Fibroblast of lung (primary cell): ENCODE measurements around the gene TBC1D10B. TPM values are rescaled to one million over a fixed set of nuclear protein-coding genes. Genes with fewer than 3 reads are reported as not detected.

Experiments
- DNase-seq, 2 donors: peaks; one replicate each; pipeline versions ENCODE4 v3.0.0 to v3.0.0-alpha.2; 2010; ENCODE audit warnings: low read depth in 2 of 2
- H2AFZ ChIP-seq: 2 replicates; pipeline ENCODE4 v1.5.1; 2012; ENCODE audit warnings: low read length, control low read depth, inconsistent platforms
- H3K27ac ChIP-seq: 2 replicates; pipeline ENCODE4 v1.5.1; 2011; ENCODE audit warnings: low read length, control low read depth; ENCODE audit not compliant: insufficient read depth
- H3K27me3 ChIP-seq: 2 replicates; pipeline ENCODE4 v1.5.1; 2011; ENCODE audit warnings: mild to moderate bottlenecking, low read length; ENCODE audit not compliant: control insufficient read depth, insufficient read depth
- H3K36me3 ChIP-seq: 2 replicates; pipeline ENCODE4 v1.5.1; 2011; ENCODE audit warnings: low read length; ENCODE audit not compliant: control insufficient read depth, insufficient read depth
- H3K4me1 ChIP-seq: 2 replicates; pipeline ENCODE4 v1.5.1; 2011; ENCODE audit warnings: low read length; ENCODE audit not compliant: control insufficient read depth, insufficient read depth; ENCODE audit errors: extremely low read depth
- H3K4me2 ChIP-seq: 2 replicates; pipeline ENCODE4 v1.5.1; 2011; ENCODE audit warnings: low read length, control low read depth; ENCODE audit not compliant: insufficient read depth; ENCODE audit errors: extremely low read depth
- H3K4me3 ChIP-seq, 4 experiments: fragments of 200-600 bp in 1 of 4; sonication (generic) in 1 of 4; replicated peaks in 1 of 4; 2 replicates each; pipeline ENCODE4 v1.5.1; 2011 to 2016; ENCODE audit warnings: low read length in 4 of 4, low read depth in 3 of 4, mild to moderate bottlenecking in 3 of 4, control low read depth in 2 of 4, inconsistent platforms in 1 of 4, mixed read lengths in 1 of 4; ENCODE audit not compliant: insufficient read depth in 1 of 4; ENCODE audit errors: control extremely low read depth in 1 of 4
- H3K79me2 ChIP-seq: 2 replicates; pipeline ENCODE4 v1.5.1; 2012; ENCODE audit warnings: mild to moderate bottlenecking, low read length, inconsistent platforms; ENCODE audit not compliant: control insufficient read depth, insufficient read depth
- H3K9ac ChIP-seq: 2 replicates; pipeline ENCODE4 v1.5.1; 2011; ENCODE audit warnings: mild to moderate bottlenecking, low read length, control low read depth; ENCODE audit not compliant: insufficient read depth
- H3K9me3 ChIP-seq: 2 replicates; pipeline ENCODE4 v1.5.1; 2012; ENCODE audit warnings: low read depth, low read length; ENCODE audit not compliant: control insufficient read depth, insufficient read depth
- H4K20me1 ChIP-seq: 2 replicates; pipeline ENCODE4 v1.5.1; 2011; ENCODE audit warnings: low read length; ENCODE audit not compliant: control insufficient read depth, insufficient read depth; ENCODE audit errors: extremely low read depth
- EZH2 ChIP-seq: IDR thresholded peaks from 2 replicates; pipeline ENCODE4 v1.5.1; 2012; ENCODE audit warnings: low read length, control low read depth, mild to moderate bottlenecking; ENCODE audit errors: missing control alignments
- polyA plus RNA-seq, 2 donors: library from polyadenylated mRNA; depleted of rRNA in 1 of 2; stranded (reverse) in 1 of 2; unstranded in 1 of 2; fragments of >200 nt; gene quantifications; 2 replicates each; pipeline ENCODE4 v1.2.1, GENCODE V29; 2011 to 2012; ENCODE audit warnings: missing spikeins in 1 of 2
- total RNA-seq: library from RNA; depleted of rRNA; stranded (reverse); fragments of >200 nt; gene quantifications from 2 replicates; pipeline ENCODE4 v1.2.1, GENCODE V29; 2014
- TF ChIP-seq, protein P1 (sequence below), 2 donors: IDR thresholded peaks in 1 of 2; conservative IDR thresholded peaks in 1 of 2; 1 replicate in 1 of 2; 2 replicates in 1 of 2; pipeline ENCODE4 v1.5.1; 2011 to 2012; ENCODE audit warnings: low read length in 2 of 2, control low read depth in 1 of 2, inconsistent platforms in 1 of 2, low read depth in 1 of 2, mild to moderate bottlenecking in 1 of 2

TBC1D10B gene
- total and polyA plus RNA-seq, 2 donors (not counting 1 experiment from before 2014, with no cell fraction given): 14.8 to 29.6 TPM

DNA sequence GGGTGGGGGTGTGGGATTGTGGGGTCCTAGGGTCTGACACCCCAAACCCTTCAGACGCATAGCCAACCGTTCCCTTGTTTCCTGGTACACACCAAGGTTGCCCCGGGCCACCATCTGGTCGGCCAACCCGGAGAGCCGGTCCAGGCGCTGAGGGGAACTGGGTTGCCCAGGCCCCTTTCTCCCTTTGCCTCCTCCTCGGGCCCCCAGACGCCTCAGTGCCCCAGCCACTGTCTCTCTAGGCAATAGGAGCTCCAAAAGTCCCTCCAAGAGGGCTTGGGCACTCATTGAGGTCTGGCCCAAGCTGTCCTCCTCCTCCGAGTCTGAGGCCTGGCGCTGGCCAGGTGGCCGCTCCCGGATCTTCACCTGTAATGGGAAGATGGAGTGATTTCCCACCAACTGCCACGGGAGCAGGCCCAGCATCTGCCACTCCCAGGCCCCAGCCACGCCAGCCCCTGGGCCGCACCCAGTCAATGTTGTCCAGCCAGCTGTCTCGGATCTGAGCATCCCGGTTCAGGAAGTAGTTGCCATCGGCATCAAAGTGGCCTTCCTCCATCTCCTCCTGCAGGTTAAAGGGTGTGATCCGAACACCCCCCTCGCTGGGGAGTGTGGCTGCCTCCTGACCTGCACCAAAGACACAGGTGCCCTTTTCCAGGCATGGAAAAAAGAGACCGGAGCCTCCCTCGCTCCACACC is 16.7 kb downstream of the TBC1D10B start:
- Histone ChIP-seq H3K79me2 (peaks cover 21% of the 10 kb centered on the region), H3K9me3 (no peaks in the 10 kb centered on the region), H3K4me3 (peak overlapping the region; percentile 78 to 97 (median 95)), H3K9ac (no peak overlapping the region), H3K4me2 (peak overlapping the region; percentile 99), H3K4me1 (peaks cover 31% of the 10 kb centered on the region), H3K27me3 (no peaks in the 10 kb centered on the region), H4K20me1 (no peaks in the 10 kb centered on the region), H2AFZ (no peak overlapping the region), H3K27ac (peak overlapping the region; percentile 95), H3K36me3 (peaks cover 32% of the 10 kb centered on the region)
- TF ChIP-seq EZH2: no peak
- TF ChIP-seq, protein P1, sequence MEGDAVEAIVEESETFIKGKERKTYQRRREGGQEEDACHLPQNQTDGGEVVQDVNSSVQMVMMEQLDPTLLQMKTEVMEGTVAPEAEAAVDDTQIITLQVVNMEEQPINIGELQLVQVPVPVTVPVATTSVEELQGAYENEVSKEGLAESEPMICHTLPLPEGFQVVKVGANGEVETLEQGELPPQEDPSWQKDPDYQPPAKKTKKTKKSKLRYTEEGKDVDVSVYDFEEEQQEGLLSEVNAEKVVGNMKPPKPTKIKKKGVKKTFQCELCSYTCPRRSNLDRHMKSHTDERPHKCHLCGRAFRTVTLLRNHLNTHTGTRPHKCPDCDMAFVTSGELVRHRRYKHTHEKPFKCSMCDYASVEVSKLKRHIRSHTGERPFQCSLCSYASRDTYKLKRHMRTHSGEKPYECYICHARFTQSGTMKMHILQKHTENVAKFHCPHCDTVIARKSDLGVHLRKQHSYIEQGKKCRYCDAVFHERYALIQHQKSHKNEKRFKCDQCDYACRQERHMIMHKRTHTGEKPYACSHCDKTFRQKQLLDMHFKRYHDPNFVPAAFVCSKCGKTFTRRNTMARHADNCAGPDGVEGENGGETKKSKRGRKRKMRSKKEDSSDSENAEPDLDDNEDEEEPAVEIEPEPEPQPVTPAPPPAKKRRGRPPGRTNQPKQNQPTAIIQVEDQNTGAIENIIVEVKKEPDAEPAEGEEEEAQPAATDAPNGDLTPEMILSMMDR (conservative IDR thresholded peaks at IDR 0.05 in 1 of 2, IDR thresholded peaks at IDR 0.05 in 1 of 2; ENCODE audit: low read depth in 1 of 2, low read length in 2 of 2): no peak
- DNase-seq: no peak

- no peak for TF ChIP-seq EZH2
- TF ChIP-seq, protein P1 (conservative IDR thresholded peaks at IDR 0.05 in 1 of 2, IDR thresholded peaks at IDR 0.05 in 1 of 2; ENCODE audit: low read depth in 1 of 2, low read length in 2 of 2): no peak
- Histone ChIP-seq H3K9ac (peak overlapping the region; percentile 8), H3K27ac (peak overlapping the region; percentile 37), H3K27me3 (no peaks in the 10 kb centered on the region), H3K4me3 (no peak overlapping the region), H3K36me3 (peaks cover 26% of the 10 kb centered on the region), H2AFZ (no peak overlapping the region), H3K79me2 (peaks cover 21% of the 10 kb centered on the region), H3K9me3 (no peaks in the 10 kb centered on the region), H3K4me1 (peaks cover 31% of the 10 kb centered on the region), H4K20me1 (no peaks in the 10 kb centered on the region), H3K4me2 (no peak overlapping the region)
- no peak for DNase-seq
These were observed 17.5 kb downstream of the TBC1D10B start for GRCh38 chr16:30352488-30353401.
